ENCODE data around the gene CEPT1. TPM values are rescaled to one million over a fixed set of nuclear protein-coding genes. Genes with fewer than 3 reads are reported as not detected.

The CEPT1 gene
- total and polyA plus RNA-seq, 10 of the 15 experiments (the other 5 are each of a cell fraction or from before 2014, with no cell fraction given): 29.4 to 77.9 (median 54.8) TPM

GRCh38 chr1:111139324-111139955, 583 bp upstream of the CEPT1 start:
- peak overlapping the region; percentile 68 for H2AFZ ChIP-seq (ENCODE audit: control insufficient read depth, low read depth, low read length)
- peak overlapping the region; percentile 91 for H3K4me2 ChIP-seq (ENCODE audit: control insufficient read depth, insufficient read depth)
- peaks cover 0 to 9% of the 10 kb centered on the region in 2 experiments; a peak in 1 of 4 replicates for H3K36me3 ChIP-seq (ENCODE audit: control insufficient read depth in 2 of 2, insufficient read depth in 2 of 2, low read length in 1 of 2)
- ChIA-PET CTCF (interaction anchor here (0.7 to 7.4 kb wide), 10 partner anchors 11 to 193 kb away, joined by 3 to 36 read pairs (median 4); no protein-coding TSS in a partner anchor), RAD21 (ENCODE audit: unreplicated experiment) (interaction anchor here (0.7 to 7.9 kb wide), 14 partner anchors 10 to 109 kb away, joined by 3 to 109 read pairs (median 6); partner anchors contain the start of gene DENND2D), SMC1A (ENCODE audit: uncharacterized antibody, unreplicated experiment) (interaction anchor here (1.0 to 13.3 kb wide), 13 partner anchors 9 to 264 kb away, joined by 3 to 164 read pairs (median 5); no protein-coding TSS in a partner anchor), POLR2A (interaction anchor here (0.7 to 9.1 kb wide), 13 partner anchors 9 to 268 kb away, joined by 3 to 62 read pairs (median 5); no protein-coding TSS in a partner anchor)
- H3K27ac ChIP-seq (ENCODE audit: control insufficient read depth, insufficient read depth): peak overlapping the region; percentile 89
- peaks cover 14% of the 10 kb centered on the region for H3K4me1 ChIP-seq (ENCODE audit: control insufficient read depth, insufficient read depth, low read length)
- in situ Hi-C loops (cut with MboI): no loop called here
- peak overlapping the region; percentile 95 for H3K4me3 ChIP-seq
- no peaks in the 10 kb centered on the region for H4K20me1 ChIP-seq (ENCODE audit: control insufficient read depth, insufficient read depth)
- FAIRE-seq (peak; percentile 56), ATAC-seq (peak; percentile 63), DNase-seq (ENCODE audit: low read depth, low spot score) (peak; percentile 60)
- intact Hi-C loops (cut with micrococcal nuclease; ENCODE audit: unreplicated experiment): loop anchor here (10.0 kb wide), 1 partner anchor 465 kb away; no protein-coding TSS in a partner anchor
- H3K9ac ChIP-seq (ENCODE audit: control insufficient read depth, insufficient read depth, low read length): peak overlapping the region; percentile 93
- H3K9me3 ChIP-seq (replicated peaks; ENCODE audit: control insufficient read depth, insufficient read depth, low read length): no peaks in the 10 kb centered on the region; the same call in 2 of the 3 replicates
- H3K79me2 ChIP-seq (ENCODE audit: control insufficient read depth, insufficient read depth, low read length): peaks cover 76% of the 10 kb centered on the region
- BruUV-seq (replicated peaks): TSS peak; percentile 71
- no peaks in the 10 kb centered on the region for H3K27me3 ChIP-seq (replicated peaks in 1 of 2; ENCODE audit: control insufficient read depth in 2 of 2, insufficient read depth in 2 of 2, low read length in 1 of 2)
- under 1% methylated on average over 20 of the region's 33 CpGs for WGBS (ENCODE audit: insufficient coverage, insufficient replicate concordance, low lambda C conversion rate, missing lambda C conversion rate)
- TF ChIP-seq EZH2 (IDR thresholded peaks at IDR 0.05; ENCODE audit: borderline replicate concordance, control insufficient read depth, low read depth, low read length): no peak
- TF ChIP-seq PRDM15 (CRISPR knock-in tag; IDR thresholded peaks at IDR 0.05): no peak
- no peak for TF ChIP-seq POLR2A (IDR thresholded peaks at IDR 0.05; ENCODE audit: low read depth, low read length)
- no peak for TF ChIP-seq IRF3 (IDR thresholded peaks at IDR 0.05)
- no peak for TF ChIP-seq REST (IDR thresholded peaks at IDR 0.05; ENCODE audit: low read depth, low read length)
- TF ChIP-seq BMI1 (IDR thresholded peaks at IDR 0.05; ENCODE audit: borderline replicate concordance): no peak
- no peak for TF ChIP-seq HDAC2 (IDR thresholded peaks at IDR 0.05)
- TF ChIP-seq NR2C1 (IDR thresholded peaks at IDR 0.05): no peak
- TF ChIP-seq CHD1 (IDR thresholded peaks at IDR 0.05; ENCODE audit: low read depth, low read length): no peak
- TF ChIP-seq ZBTB33 (IDR thresholded peaks at IDR 0.05): no peak
- TF ChIP-seq SMC3 (IDR thresholded peaks at IDR 0.05; ENCODE audit: borderline replicate concordance, low read length): no peak
- TF ChIP-seq NFXL1 (IDR thresholded peaks at IDR 0.05; ENCODE audit: borderline replicate concordance): no peak
- TF ChIP-seq SP1 (IDR thresholded peaks at IDR 0.05; ENCODE audit: low read depth, low read length): no peak

All from GM12878 (cell line).